ENCODE results near the gene KRTAP10-9. TPM values are rescaled to one million over a fixed set of nuclear protein-coding genes. Genes with fewer than 3 reads are reported as not detected.
"Not testable (repeated sequence)": the region's sequence is repeated elsewhere in the genome, so short reads cannot be mapped to it uniquely, and the experiment has no call there.

Gene KRTAP10-9
- total RNA-seq, 1 donor from 2014 or later: not detected

GRCh38 chr21:44654576-44655175 is 27.8 kb downstream of the KRTAP10-9 start, which contains the start of gene KRTAP12-4:
Gene KRTAP12-4 (minus strand): TSS chr21:44654659. CDS start chr21:44654614, 45 bp downstream.
- intact Hi-C loops (cut with micrococcal nuclease): loop anchor here (5.0 kb wide), 3 partner anchors 37 to 273 kb away; no protein-coding TSS in a partner anchor
- Mint-ChIP-seq H3K36me3 (ENCODE audit: low read depth) (peaks cover 29% of the 10 kb centered on the region), H3K4me1 (ENCODE audit: low read depth) (peaks cover 56% of the 10 kb centered on the region), H3K4me3 (peak within 1 kb of the TSS; percentile 15), H3K27me3 (ENCODE audit: insufficient read depth) (no peaks in the 10 kb centered on the region), H3K9me3 (peaks cover 47% of the 10 kb centered on the region), H3K27ac (peak within 1 kb of the TSS; percentile 70)
- DNase-seq (ENCODE audit: low spot score): no peak

GRCh38 chr21:44656868-44657267 is 30.0 kb downstream of the KRTAP10-9 start:
- peak overlapping the region; percentile 47 for H3K4me3 Mint-ChIP-seq
- H3K36me3 Mint-ChIP-seq (ENCODE audit: low read depth): peaks cover 31% of the 10 kb centered on the region
- no peaks in the 10 kb centered on the region for H3K27me3 Mint-ChIP-seq (ENCODE audit: insufficient read depth)
- no peak for DNase-seq (ENCODE audit: low spot score)
- H3K4me1 Mint-ChIP-seq (ENCODE audit: low read depth): peaks cover 63% of the 10 kb centered on the region
- peak overlapping the region; percentile 95 for H3K27ac Mint-ChIP-seq
- intact Hi-C loops (cut with micrococcal nuclease): loop anchor here (5.0 kb wide), 3 partner anchors 40 to 270 kb away; no protein-coding TSS in a partner anchor
- H3K9me3 Mint-ChIP-seq: peaks cover 52% of the 10 kb centered on the region

GRCh38 chr21:44657635-44658540 is 31.0 kb downstream of the KRTAP10-9 start, which contains the start of gene KRTAP12-3:
Gene KRTAP12-3 (plus strand): TSS chr21:44657932. CDS start chr21:44657980, 48 bp downstream.
- H3K27ac Mint-ChIP-seq: peak within 1 kb of the TSS; percentile 95
- DNase-seq (ENCODE audit: low spot score): peak; percentile 52
- intact Hi-C loops (cut with micrococcal nuclease): loop anchor here (5.0 kb wide), 3 partner anchors 41 to 269 kb away; no protein-coding TSS in a partner anchor
- H3K27me3 Mint-ChIP-seq (ENCODE audit: insufficient read depth): peaks cover 6% of the 10 kb centered on the region
- peaks cover 58% of the 10 kb centered on the region for H3K9me3 Mint-ChIP-seq
- peaks cover 63% of the 10 kb centered on the region for H3K4me1 Mint-ChIP-seq (ENCODE audit: low read depth)
- peak within 1 kb of the TSS; percentile 47 for H3K4me3 Mint-ChIP-seq
- H3K36me3 Mint-ChIP-seq (ENCODE audit: low read depth): peaks cover 35% of the 10 kb centered on the region

GRCh38 chr21:44658541-44658910 is 31.6 kb downstream of the KRTAP10-9 start:
- Mint-ChIP-seq H3K36me3 (ENCODE audit: low read depth) (peaks cover 35% of the 10 kb centered on the region), H3K9me3 (peaks cover 55% of the 10 kb centered on the region), H3K27ac (peak overlapping the region; percentile 95), H3K4me3 (peak overlapping the region; percentile 12), H3K27me3 (ENCODE audit: insufficient read depth) (peaks cover 10% of the 10 kb centered on the region), H3K4me1 (ENCODE audit: low read depth) (peaks cover 59% of the 10 kb centered on the region)
- intact Hi-C loops (cut with micrococcal nuclease): loop anchor here (5.0 kb wide), 3 partner anchors 41 to 269 kb away; no protein-coding TSS in a partner anchor
- no peak for DNase-seq (ENCODE audit: low spot score)

- peak overlapping the region; percentile 9 for H3K4me3 Mint-ChIP-seq
- H3K36me3 Mint-ChIP-seq (ENCODE audit: low read depth): peaks cover 35% of the 10 kb centered on the region
- peak overlapping the region; percentile 95 for H3K27ac Mint-ChIP-seq
- intact Hi-C loops (cut with micrococcal nuclease): loop anchor here (5.0 kb wide), 3 partner anchors 42 to 268 kb away; no protein-coding TSS in a partner anchor
- DNase-seq (ENCODE audit: low spot score): no peak
- peaks cover 50% of the 10 kb centered on the region for H3K9me3 Mint-ChIP-seq
- peaks cover 53% of the 10 kb centered on the region for H3K4me1 Mint-ChIP-seq (ENCODE audit: low read depth)
- H3K27me3 Mint-ChIP-seq (ENCODE audit: insufficient read depth): peaks cover 10% of the 10 kb centered on the region
Observed at GRCh38 chr21:44658913-44659595, 32.2 kb downstream of the KRTAP10-9 start.

GRCh38 chr21:44661567-44661966 is 34.7 kb downstream of the KRTAP10-9 start:
- peaks cover 23% of the 10 kb centered on the region for H3K36me3 Mint-ChIP-seq (ENCODE audit: low read depth)
- DNase-seq (ENCODE audit: low spot score); intact Hi-C loops (cut with micrococcal nuclease); H3K4me3 Mint-ChIP-seq; H3K27ac Mint-ChIP-seq: not testable (repeated sequence)
- H3K9me3 Mint-ChIP-seq: peaks cover 39% of the 10 kb centered on the region
- peaks cover 38% of the 10 kb centered on the region for H3K4me1 Mint-ChIP-seq (ENCODE audit: low read depth)
- H3K27me3 Mint-ChIP-seq (ENCODE audit: insufficient read depth): peaks cover 12% of the 10 kb centered on the region

- Mint-ChIP-seq H3K4me3 (no peak overlapping the region), H3K9me3 (peaks cover 32% of the 10 kb centered on the region), H3K36me3 (ENCODE audit: low read depth) (peaks cover 7% of the 10 kb centered on the region), H3K27me3 (ENCODE audit: insufficient read depth) (peaks cover 21% of the 10 kb centered on the region), H3K4me1 (ENCODE audit: low read depth) (peaks cover 11% of the 10 kb centered on the region), H3K27ac (no peak overlapping the region)
- intact Hi-C loops (cut with micrococcal nuclease): no loop called here
- no peak for DNase-seq (ENCODE audit: low spot score)
Observed at GRCh38 chr21:44664691-44665090, 37.8 kb downstream of the KRTAP10-9 start.

- H3K4me3 Mint-ChIP-seq: no peak within 1 kb of the TSS
- no peak within 1 kb of the TSS for H3K27ac Mint-ChIP-seq
- H3K4me1 Mint-ChIP-seq (ENCODE audit: low read depth): peaks cover 5% of the 10 kb centered on the region
Observed at GRCh38 chr21:44666401-44667320, 39.8 kb downstream of the KRTAP10-9 start, which contains the start of gene KRTAP12-2. Gene KRTAP12-2 (minus strand): TSS chr21:44666927. CDS start chr21:44666886, 41 bp downstream.

GRCh38 chr21:44667612-44668011 is 40.7 kb downstream of the KRTAP10-9 start:
- H3K36me3 Mint-ChIP-seq (ENCODE audit: low read depth): no peaks in the 10 kb centered on the region
- H3K4me1 Mint-ChIP-seq (ENCODE audit: low read depth): peaks cover 5% of the 10 kb centered on the region
- intact Hi-C loops (cut with micrococcal nuclease): no loop called here
- no peak for DNase-seq (ENCODE audit: low spot score)
- no peak overlapping the region for H3K4me3 Mint-ChIP-seq
- peaks cover 42% of the 10 kb centered on the region for H3K9me3 Mint-ChIP-seq
- H3K27me3 Mint-ChIP-seq (ENCODE audit: insufficient read depth): peaks cover 17% of the 10 kb centered on the region
- no peak overlapping the region for H3K27ac Mint-ChIP-seq

More at GRCh38 chr21:44666401-44667320, 39.8 kb downstream of the KRTAP10-9 start, which contains the start of gene KRTAP12-2:
- H3K9me3 Mint-ChIP-seq: peaks cover 42% of the 10 kb centered on the region
- H3K27me3 Mint-ChIP-seq (ENCODE audit: insufficient read depth): peaks cover 21% of the 10 kb centered on the region
- intact Hi-C loops (cut with micrococcal nuclease): no loop called here
- no peak for DNase-seq (ENCODE audit: low spot score)
- H3K36me3 Mint-ChIP-seq (ENCODE audit: low read depth): peaks cover 4% of the 10 kb centered on the region

- Mint-ChIP-seq H3K36me3 (ENCODE audit: low read depth) (peaks cover 6% of the 10 kb centered on the region), H3K27me3 (ENCODE audit: insufficient read depth) (peaks cover 16% of the 10 kb centered on the region), H3K4me3 (no peak overlapping the region), H3K9me3 (peaks cover 64% of the 10 kb centered on the region), H3K27ac (no peak overlapping the region), H3K4me1 (ENCODE audit: low read depth) (peaks cover 5% of the 10 kb centered on the region)
- intact Hi-C loops (cut with micrococcal nuclease): no loop called here
- no peak for DNase-seq (ENCODE audit: low spot score)
Observed at GRCh38 chr21:44670642-44671432, 43.9 kb downstream of the KRTAP10-9 start.

- no peak overlapping the region for H3K27ac Mint-ChIP-seq
- peaks cover 6% of the 10 kb centered on the region for H3K36me3 Mint-ChIP-seq (ENCODE audit: low read depth)
- peaks cover 16% of the 10 kb centered on the region for H3K27me3 Mint-ChIP-seq (ENCODE audit: insufficient read depth)
- no peak overlapping the region for H3K4me3 Mint-ChIP-seq
- H3K4me1 Mint-ChIP-seq (ENCODE audit: low read depth): peaks cover 5% of the 10 kb centered on the region
- peaks cover 65% of the 10 kb centered on the region for H3K9me3 Mint-ChIP-seq
- intact Hi-C loops (cut with micrococcal nuclease): no loop called here
- DNase-seq (ENCODE audit: low spot score): no peak
Observed at GRCh38 chr21:44671911-44672310, 45.0 kb downstream of the KRTAP10-9 start.

Measured in activated T-helper 1 cell treated with anti-CD3 and anti-CD28 coated beads, Interleukin-12 subunit alpha, Interleukin-12 subunit beta, Interleukin-2, Interleukin-4 antibody, amounts not matched to agents 30 ng/mL and 10 ng/mL and 1 ng/mL, durations not matched to agents 14 hours and 24 hours and 36 hours (primary cell).